Neutrophil (primary cell): ENCODE results near the gene OBSCN.

Experiments used
- H3K27ac ChIP-seq: fragments of 200-600 bp; sonication (generic); 2 replicates; pipeline ENCODE4 v1.5.1; 2016; ENCODE audit warnings: mild to moderate bottlenecking, moderate library complexity
- H3K27me3 ChIP-seq: fragments of 200-600 bp; sonication (generic); 2 replicates; pipeline ENCODE4 v1.6.0; 2016; ENCODE audit warnings: mild to moderate bottlenecking
- H3K36me3 ChIP-seq: fragments of 200-600 bp; sonication (generic); 2 replicates; pipeline ENCODE4 v1.5.1; 2017
- H3K4me1 ChIP-seq, 2 experiments: fragments of 200-600 bp in 1 of 2; sonication (generic) in 1 of 2; 1 replicate in 1 of 2; 2 replicates in 1 of 2; pipeline versions ENCODE4 v1.5.1 to v1.6.1; 2013 to 2016; ENCODE audit warnings: low read depth in 1 of 2, low read length in 1 of 2, mild to moderate bottlenecking in 1 of 2, moderate library complexity in 1 of 2; ENCODE audit not compliant: control insufficient read depth in 1 of 2, insufficient read depth in 1 of 2
- H3K4me3 ChIP-seq, 2 experiments: fragments of 200-600 bp in 1 of 2; sonication (generic) in 1 of 2; 1 replicate in 1 of 2; 2 replicates in 1 of 2; pipeline ENCODE4 v1.5.1; 2013 to 2016; ENCODE audit warnings: low read depth in 1 of 2, low read length in 1 of 2, mild to moderate bottlenecking in 1 of 2, moderate library complexity in 1 of 2
- H3K9me3 ChIP-seq: fragments of 200-600 bp; sonication (generic); 2 replicates; pipeline ENCODE4 v1.5.1; 2016
- TF ChIP-seq, protein P1 (sequence below): fragments of 200-600 bp; sonication (generic); IDR thresholded peaks from 2 replicates; pipeline ENCODE4 v1.5.1; 2016; ENCODE audit warnings: antibody characterized with exemption

OBSCN gene

DNA sequence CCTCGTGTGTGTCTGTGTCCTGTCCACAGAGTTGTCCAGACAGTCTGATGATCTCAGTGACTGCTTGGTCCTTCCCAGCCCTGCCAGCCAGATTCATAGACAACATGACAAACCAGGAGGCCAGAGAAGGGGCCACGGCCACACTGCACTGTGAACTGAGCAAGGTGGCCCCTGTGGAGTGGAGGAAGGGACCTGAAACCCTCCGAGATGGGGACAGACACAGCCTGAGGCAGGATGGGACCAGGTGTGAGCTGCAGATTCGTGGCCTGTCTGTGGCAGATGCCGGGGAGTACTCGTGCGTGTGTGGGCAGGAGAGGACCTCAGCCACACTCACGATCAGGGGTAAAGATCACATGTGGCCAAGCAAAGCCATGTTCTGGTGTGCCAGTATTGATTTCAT, 96.4 kb downstream of the OBSCN start:
- TF ChIP-seq, protein P1, sequence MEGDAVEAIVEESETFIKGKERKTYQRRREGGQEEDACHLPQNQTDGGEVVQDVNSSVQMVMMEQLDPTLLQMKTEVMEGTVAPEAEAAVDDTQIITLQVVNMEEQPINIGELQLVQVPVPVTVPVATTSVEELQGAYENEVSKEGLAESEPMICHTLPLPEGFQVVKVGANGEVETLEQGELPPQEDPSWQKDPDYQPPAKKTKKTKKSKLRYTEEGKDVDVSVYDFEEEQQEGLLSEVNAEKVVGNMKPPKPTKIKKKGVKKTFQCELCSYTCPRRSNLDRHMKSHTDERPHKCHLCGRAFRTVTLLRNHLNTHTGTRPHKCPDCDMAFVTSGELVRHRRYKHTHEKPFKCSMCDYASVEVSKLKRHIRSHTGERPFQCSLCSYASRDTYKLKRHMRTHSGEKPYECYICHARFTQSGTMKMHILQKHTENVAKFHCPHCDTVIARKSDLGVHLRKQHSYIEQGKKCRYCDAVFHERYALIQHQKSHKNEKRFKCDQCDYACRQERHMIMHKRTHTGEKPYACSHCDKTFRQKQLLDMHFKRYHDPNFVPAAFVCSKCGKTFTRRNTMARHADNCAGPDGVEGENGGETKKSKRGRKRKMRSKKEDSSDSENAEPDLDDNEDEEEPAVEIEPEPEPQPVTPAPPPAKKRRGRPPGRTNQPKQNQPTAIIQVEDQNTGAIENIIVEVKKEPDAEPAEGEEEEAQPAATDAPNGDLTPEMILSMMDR: no peak
- H3K36me3 ChIP-seq: no peaks in the 10 kb centered on the region
- no peaks in the 10 kb centered on the region for H3K27me3 ChIP-seq
- no peak overlapping the region for H3K4me3 ChIP-seq
- no peaks in the 10 kb centered on the region for H3K4me1 ChIP-seq
- no peak overlapping the region for H3K27ac ChIP-seq
- peaks cover 14% of the 10 kb centered on the region for H3K9me3 ChIP-seq

DNA sequence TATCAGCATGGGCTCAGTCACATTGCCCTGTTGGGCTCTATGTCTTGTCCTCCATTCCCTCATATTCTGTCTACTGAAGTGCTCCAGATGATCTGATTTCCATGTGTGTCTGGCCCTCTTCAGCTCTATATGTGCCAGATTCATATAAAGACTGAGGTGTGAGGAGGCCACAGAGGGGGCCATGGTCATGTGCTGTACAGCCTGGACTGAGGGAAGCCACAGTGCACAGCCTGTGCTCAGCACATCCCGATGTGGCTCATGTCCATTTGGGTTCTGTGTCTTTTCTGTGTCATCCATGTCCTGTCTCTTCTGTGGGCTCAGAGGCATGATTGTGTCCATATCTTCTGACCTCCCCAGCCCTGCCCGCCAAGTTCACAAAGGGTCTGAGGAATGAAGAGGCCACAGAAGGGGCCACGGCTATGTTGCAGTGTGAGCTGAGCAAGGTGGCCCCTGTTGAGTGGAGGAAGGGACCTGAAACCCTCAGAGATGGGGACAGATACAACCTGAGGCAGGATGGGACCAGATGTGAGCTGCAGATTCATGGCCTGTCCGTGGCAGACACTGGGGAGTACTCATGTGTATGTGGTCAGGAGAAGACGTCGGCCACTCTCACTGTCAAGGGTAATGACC, 97.0 kb downstream of the OBSCN start:
- TF ChIP-seq, protein P1: no peak
- H3K9me3 ChIP-seq: peaks cover 14% of the 10 kb centered on the region
- H3K27me3 ChIP-seq: no peaks in the 10 kb centered on the region

DNA sequence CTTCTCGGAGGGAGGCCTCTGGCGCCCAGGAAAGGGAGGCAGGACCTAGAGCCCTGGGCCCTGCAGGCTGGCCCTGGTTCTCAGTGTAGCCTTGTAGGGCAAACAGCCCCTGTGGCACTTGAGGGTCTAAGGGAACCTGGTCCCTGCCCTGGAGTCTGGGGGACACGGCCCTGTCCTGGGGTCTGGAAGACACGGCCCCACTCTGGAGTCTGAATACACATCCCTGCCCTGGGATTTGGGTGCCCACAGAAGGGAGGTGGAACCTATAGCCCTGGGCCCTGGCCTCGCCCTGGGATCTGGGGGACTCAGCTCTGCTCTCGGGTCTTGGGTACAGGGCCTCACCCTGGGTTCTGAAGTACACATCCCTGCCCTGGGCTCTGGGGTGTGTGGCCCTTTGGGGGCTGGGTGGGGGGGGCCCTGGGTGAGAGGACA, 97.9 kb downstream of the OBSCN start:
- no peak overlapping the region for H3K4me3 ChIP-seq
- no peak overlapping the region for H3K27ac ChIP-seq
- H3K9me3 ChIP-seq: peaks cover 17% of the 10 kb centered on the region
- TF ChIP-seq, protein P1: no peak
- H3K4me1 ChIP-seq: no peaks in the 10 kb centered on the region
- no peaks in the 10 kb centered on the region for H3K27me3 ChIP-seq
- no peaks in the 10 kb centered on the region for H3K36me3 ChIP-seq

More for the DNA sequence above, 97.0 kb downstream of the OBSCN start:
- Histone ChIP-seq H3K36me3 (no peaks in the 10 kb centered on the region), H3K4me1 (no peaks in the 10 kb centered on the region), H3K27ac (no peak overlapping the region), H3K4me3 (no peak overlapping the region)

DNA sequence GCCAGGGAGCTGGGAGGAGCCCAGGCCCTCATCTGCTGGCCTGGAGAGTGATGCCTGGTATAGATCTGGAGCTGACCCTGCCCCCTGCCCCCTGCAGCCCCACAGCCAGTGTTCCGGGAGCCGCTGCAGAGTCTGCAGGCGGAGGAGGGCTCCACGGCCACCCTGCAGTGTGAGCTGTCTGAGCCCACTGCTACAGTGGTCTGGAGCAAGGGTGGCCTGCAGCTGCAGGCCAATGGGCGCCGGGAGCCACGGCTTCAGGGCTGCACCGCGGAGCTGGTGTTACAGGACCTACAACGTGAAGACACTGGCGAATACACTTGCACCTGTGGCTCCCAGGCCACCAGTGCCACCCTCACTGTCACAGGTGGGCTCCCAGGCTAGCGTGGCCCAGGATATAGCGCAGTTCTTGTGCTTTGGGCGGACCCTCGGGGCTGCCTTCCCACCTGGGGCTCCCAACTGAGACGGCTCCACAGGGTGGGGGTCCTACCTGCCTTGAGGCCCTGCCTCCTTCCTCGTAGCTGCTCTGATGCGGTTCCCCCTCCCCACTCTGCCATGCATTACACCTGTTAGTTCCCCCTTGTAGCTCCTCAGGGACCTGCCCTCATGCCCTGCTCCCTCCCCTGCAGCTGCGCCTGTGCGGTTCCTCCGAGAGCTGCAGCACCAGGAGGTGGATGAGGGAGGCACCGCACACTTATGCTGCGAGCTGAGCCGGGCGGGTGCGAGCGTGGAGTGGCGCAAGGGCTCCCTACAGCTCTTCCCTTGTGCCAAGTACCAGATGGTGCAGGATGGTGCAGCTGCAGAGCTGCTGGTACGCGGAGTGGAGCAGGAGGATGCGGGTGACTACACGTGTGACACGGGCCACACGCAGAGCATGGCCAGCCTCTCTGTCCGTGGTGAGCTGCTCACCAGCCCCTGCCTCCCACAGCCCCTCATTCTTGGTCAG, 98.7 kb downstream of the OBSCN start:
- TF ChIP-seq, protein P1: no peak
- H3K4me1 ChIP-seq: no peaks in the 10 kb centered on the region
- peaks cover 14% of the 10 kb centered on the region for H3K9me3 ChIP-seq
- no peaks in the 10 kb centered on the region for H3K27me3 ChIP-seq
- no peak overlapping the region for H3K4me3 ChIP-seq
- H3K36me3 ChIP-seq: no peaks in the 10 kb centered on the region
- H3K27ac ChIP-seq: no peak overlapping the region

DNA sequence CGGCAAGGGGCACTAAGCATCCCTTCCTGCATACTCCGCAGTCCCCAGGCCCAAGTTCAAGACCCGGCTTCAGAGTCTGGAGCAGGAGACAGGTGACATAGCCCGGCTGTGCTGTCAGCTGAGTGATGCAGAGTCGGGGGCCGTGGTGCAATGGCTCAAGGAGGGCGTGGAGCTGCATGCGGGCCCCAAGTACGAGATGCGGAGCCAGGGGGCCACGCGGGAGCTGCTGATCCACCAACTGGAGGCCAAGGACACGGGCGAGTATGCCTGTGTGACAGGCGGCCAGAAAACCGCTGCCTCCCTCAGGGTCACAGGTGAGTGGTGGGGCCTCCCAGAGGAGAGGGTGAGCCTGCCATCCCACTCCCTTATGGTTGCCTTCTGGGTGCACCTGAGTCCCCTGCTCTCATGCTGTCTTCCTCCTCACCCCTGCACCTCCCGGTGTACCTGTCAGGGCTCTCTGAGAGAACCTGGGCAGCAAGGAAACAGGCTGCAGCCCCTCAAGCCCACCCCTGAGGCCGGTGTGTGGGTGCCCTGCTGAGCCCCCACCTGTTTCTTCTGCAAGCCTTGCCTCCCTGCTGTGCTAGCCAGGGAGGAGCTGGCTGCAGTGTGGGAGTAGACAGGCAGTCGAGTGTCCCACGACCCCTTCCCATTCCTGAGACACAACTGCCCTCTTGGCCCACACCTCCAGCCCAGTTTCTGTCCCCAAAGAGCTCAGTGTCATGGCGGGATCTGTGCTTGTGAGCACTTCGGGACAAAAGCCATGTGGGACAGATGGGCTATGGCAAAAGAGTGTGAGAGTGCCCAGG, 99.6 kb downstream of the OBSCN start:
- H3K9me3 ChIP-seq: peaks cover 10% of the 10 kb centered on the region
- no peak overlapping the region for H3K4me3 ChIP-seq
- H3K27me3 ChIP-seq: no peaks in the 10 kb centered on the region
- no peaks in the 10 kb centered on the region for H3K36me3 ChIP-seq
- no peaks in the 10 kb centered on the region for H3K4me1 ChIP-seq
- TF ChIP-seq, protein P1: no peak
- no peak overlapping the region for H3K27ac ChIP-seq
